UCSD-AML1 (cell line): ENCODE results near the gene PCDHB9.
"Not testable (repeated sequence)": the region's sequence is repeated elsewhere in the genome, so short reads cannot be mapped to it uniquely, and the experiment has no call there.

ENCODE experiments used
- DNase-seq: peaks from one replicate; lab custom pipeline; 2025; ENCODE audit not compliant: unreplicated experiment; lab: John Stamatoyannopoulos, UW

PCDHB9 gene

GRCh38 chr5:141234109-141234667, 47.2 kb downstream of the PCDHB9 start:
- DNase-seq, result no peak

- not testable (repeated sequence) for DNase-seq
Measured at GRCh38 chr5:141235922-141236321, 49.0 kb downstream of the PCDHB9 start.

- DNase-seq, result no peak
Measured at GRCh38 chr5:141236516-141237313, 49.8 kb downstream of the PCDHB9 start.
